HEK293T (cell line): ENCODE measurements around the gene ABCC2.
"Not testable (repeated sequence)": the region's sequence is repeated elsewhere in the genome, so short reads cannot be mapped to it uniquely, and the experiment has no call there.

Experiments
- CTCF ChIA-PET: fragments of 350-600 bp; formaldehyde crosslinking; extraction: SDS; loops from one replicate; lab custom pipeline; 2021; ENCODE audit warnings: antibody characterized with exemption, inconsistent platforms; lab: Yijun Ruan, JAX
- POLR2A ChIA-PET: fragments of 350-600 bp; formaldehyde crosslinking; extraction: SDS; loops from one replicate; lab custom pipeline; 2020; ENCODE audit warnings: antibody characterized with exemption, inconsistent platforms; lab: Yijun Ruan, JAX
- DNase-seq: peaks from one replicate; pipeline ENCODE4 v3.0.0; 2012; ENCODE audit warnings: mixed read lengths; ENCODE audit errors: extremely low spot score
- ARNT ChIP-seq: fragments of 450-650 bp; IDR thresholded peaks from 2 replicates; pipeline ENCODE4 v1.6.1; 2017; ENCODE audit warnings: mild to moderate bottlenecking
- BHLHE40 ChIP-seq: fragments of 450-650 bp; IDR thresholded peaks from 2 replicates; pipeline ENCODE4 v1.6.1; 2016; ENCODE audit warnings: mild to moderate bottlenecking, moderate library complexity, borderline replicate concordance
- CTBP1 ChIP-seq: fragments of 450-650 bp; IDR thresholded peaks from 2 replicates; pipeline ENCODE4 v1.6.1; 2016; ENCODE audit warnings: borderline replicate concordance
- ELF4 ChIP-seq: fragments of 450-650 bp; IDR thresholded peaks from 2 replicates; pipeline ENCODE4 v1.6.1; 2017; ENCODE audit warnings: antibody characterized with exemption
- FOXA1 ChIP-seq: fragments of 450-650 bp; IDR thresholded peaks from 2 replicates; pipeline ENCODE4 v1.6.1; 2016; ENCODE audit warnings: mild to moderate bottlenecking
- FOXK2 ChIP-seq: fragments of 450-650 bp; IDR thresholded peaks from 2 replicates; pipeline ENCODE4 v1.6.1; 2016; ENCODE audit warnings: mild to moderate bottlenecking
- FOXM1 ChIP-seq: fragments of 450-650 bp; IDR thresholded peaks from 2 replicates; pipeline ENCODE4 v1.6.1; 2017; ENCODE audit warnings: mild to moderate bottlenecking, borderline replicate concordance
- HDGF ChIP-seq: fragments of 450-650 bp; IDR thresholded peaks from 2 replicates; pipeline ENCODE4 v1.6.1; 2017; ENCODE audit warnings: antibody characterized with exemption, borderline replicate concordance
- L3MBTL2 ChIP-seq: fragments of 450-650 bp; conservative IDR thresholded peaks from 2 replicates; pipeline ENCODE4 v1.6.1; 2016; ENCODE audit warnings: mild to moderate bottlenecking
- LEF1 ChIP-seq: fragments of 450-650 bp; IDR thresholded peaks from 2 replicates; pipeline ENCODE4 v1.6.1; 2017; ENCODE audit warnings: mild to moderate bottlenecking, borderline replicate concordance
- NFRKB ChIP-seq: fragments of 450-650 bp; IDR thresholded peaks from 2 replicates; pipeline ENCODE4 v1.6.1; 2016; ENCODE audit warnings: mild to moderate bottlenecking, moderate library complexity
- SP1 ChIP-seq: fragments of 450-650 bp; IDR thresholded peaks from 2 replicates; pipeline ENCODE4 v1.6.1; 2017
- SUZ12 ChIP-seq: fragments of 450-650 bp; IDR thresholded peaks from 2 replicates; pipeline ENCODE4 v1.6.1; 2016; ENCODE audit warnings: mild to moderate bottlenecking
- TARDBP ChIP-seq: fragments of 450-650 bp; IDR thresholded peaks from 2 replicates; pipeline ENCODE4 v1.6.1; 2016
- ZNF384 ChIP-seq: fragments of 450-650 bp; IDR thresholded peaks from 2 replicates; pipeline ENCODE4 v1.6.1; 2016
- TF ChIP-seq, protein P1 (sequence below): fragments of 450-650 bp; IDR thresholded peaks from 2 replicates; pipeline ENCODE4 v1.6.1; 2016

The ABCC2 gene

DNA sequence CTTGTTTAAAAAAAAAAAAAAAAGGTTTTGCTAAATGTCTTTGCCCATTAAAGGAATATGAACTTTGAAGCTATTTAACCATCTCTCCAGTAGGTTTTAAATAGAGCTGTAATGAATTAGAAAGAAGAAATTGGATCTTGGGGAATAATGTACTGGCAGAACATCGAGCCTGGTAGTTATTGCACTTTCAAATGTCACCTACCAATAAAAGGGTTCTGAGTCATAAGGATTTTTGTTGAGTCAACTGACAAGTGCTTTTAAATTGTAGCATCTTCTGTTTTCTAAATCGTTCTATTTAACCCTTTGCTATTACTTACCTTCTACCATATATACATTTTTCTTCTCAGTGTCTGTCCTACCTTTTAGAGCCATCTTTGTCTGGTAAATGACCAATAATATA is 39.7 kb upstream of the ABCC2 start:
- ChIA-PET CTCF (interaction anchor here (0.6 to 1.3 kb wide), 4 partner anchors 10 to 88 kb away, joined by 3 to 6 read pairs (median 4); no protein-coding TSS in a partner anchor), POLR2A (interaction anchor here (4.4 kb wide), 1 partner anchor 11 kb away, joined by 23 read pairs; the partner anchor contains the start of genes COX15 and CUTC)
- TF ChIP-seq SP1, result no peak
- no peak for DNase-seq

DNA sequence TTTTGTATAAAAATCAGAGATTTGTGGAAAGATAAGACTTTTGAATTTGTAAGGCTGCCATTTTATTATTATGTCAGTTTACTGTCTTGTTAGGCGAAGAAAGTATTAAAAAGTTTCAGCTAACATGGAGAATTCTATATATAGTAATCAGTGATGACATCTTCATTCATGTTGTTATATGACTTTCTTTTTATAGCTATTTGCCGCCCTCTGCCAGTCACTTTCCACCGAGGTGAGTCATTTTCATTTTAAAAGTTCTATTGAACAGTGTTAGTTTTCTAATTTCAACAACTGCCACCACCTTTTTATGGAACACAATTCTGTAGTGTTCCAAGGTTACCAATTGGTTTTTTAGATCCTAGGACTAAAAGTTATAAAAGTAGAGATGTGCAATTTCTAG is 38.6 kb upstream of the ABCC2 start:
- CTCF ChIA-PET, result interaction anchor here (1.3 kb wide), 1 partner anchor 11 kb away, joined by 4 read pairs; no protein-coding TSS in a partner anchor
- TF ChIP-seq HDGF (no peak), NFRKB (no peak), BHLHE40 (no peak), FOXK2 (no peak), LEF1 (no peak), CTBP1 (no peak), FOXA1 (no peak), ZNF384 (no peak), ARNT (no peak), L3MBTL2 (no peak), SP1 (no peak), TARDBP (no peak), FOXM1 (no peak), ELF4 (no peak), SUZ12 (no peak)
- TF ChIP-seq, protein P1, sequence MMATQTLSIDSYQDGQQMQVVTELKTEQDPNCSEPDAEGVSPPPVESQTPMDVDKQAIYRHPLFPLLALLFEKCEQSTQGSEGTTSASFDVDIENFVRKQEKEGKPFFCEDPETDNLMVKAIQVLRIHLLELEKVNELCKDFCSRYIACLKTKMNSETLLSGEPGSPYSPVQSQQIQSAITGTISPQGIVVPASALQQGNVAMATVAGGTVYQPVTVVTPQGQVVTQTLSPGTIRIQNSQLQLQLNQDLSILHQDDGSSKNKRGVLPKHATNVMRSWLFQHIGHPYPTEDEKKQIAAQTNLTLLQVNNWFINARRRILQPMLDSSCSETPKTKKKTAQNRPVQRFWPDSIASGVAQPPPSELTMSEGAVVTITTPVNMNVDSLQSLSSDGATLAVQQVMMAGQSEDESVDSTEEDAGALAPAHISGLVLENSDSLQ, result no peak
- POLR2A ChIA-PET, result interaction anchor here (4.4 kb wide), 1 partner anchor 12 kb away, joined by 23 read pairs; the partner anchor contains the start of genes COX15 and CUTC
- no peak for DNase-seq

DNA sequence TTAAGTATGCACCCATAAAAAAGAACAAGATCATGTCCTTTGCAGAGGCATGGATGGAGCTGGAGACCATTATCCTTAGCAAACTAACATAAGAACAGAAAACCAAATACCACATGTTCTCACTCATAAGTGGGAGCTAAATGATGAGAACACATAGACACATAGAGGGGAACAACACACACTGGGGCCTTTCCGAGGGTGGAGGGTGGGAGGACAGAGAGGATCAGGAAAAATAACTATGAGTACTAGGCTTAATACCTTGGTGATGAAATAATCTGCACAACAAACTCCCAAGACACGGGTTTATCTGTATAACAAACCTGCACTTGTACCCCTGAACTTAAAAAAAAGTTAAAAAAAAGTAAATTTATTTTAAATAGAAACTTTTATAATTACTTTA is 36.3 kb upstream of the ABCC2 start:
- CTCF ChIA-PET, DNase-seq, POLR2A ChIA-PET: not testable (repeated sequence)

DNA sequence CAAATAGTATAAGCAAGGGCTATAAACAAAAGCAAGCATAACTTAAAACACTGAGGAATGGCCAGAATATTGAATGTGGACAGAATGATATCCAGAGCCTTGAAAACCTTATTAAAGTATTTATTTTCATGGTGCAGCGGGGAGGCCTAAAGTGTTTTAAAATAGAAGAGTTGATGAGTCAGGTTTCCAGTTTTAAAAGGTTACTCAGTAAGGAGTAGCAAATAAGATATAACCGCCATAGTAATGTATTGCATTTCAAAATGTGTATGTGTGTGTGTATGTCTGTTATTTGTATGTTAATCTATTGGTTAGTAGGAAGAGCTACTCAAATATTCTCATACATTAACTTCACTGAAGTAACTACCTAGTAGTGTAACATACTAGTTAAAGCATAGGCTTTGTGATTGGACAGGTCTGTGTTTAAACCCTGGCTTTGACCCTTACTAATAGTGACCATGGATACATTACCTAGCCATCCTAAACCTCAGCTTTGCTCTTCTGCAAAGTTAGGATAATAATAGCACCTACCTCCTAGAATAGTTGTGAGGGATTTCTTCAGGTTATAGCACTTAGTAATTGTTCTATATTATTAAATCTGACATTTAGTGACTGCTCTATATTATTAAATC is 33.5 kb upstream of the ABCC2 start:
- POLR2A ChIA-PET, result interaction anchor here (1.2 kb wide), 1 partner anchor 16 kb away, joined by 4 read pairs; the partner anchor contains the start of genes COX15 and CUTC
- TF ChIP-seq FOXA1, result no peak
- no peak for TF ChIP-seq FOXM1
- TF ChIP-seq HDGF, result no peak
- no peak for TF ChIP-seq NFRKB
- CTCF ChIA-PET, result no interaction called here
- DNase-seq, result no peak

DNA sequence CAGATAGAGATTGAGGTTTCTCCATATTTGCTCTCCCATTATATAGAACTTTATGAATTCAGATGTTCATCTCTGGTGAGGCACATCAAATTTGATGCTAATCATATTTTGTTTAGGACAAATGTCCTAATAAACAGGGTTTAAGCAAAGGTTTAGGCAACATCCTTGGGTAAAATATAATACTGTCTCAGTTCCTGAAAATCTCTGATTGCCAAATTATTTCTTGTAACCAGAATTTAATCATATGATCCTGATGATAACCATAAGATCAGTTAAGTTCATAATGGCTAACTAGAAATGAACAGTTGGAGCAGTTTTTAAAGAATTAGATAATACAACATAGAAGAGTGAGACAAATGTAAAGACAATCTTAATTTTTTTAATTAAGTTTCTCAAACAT is 31.8 kb upstream of the ABCC2 start:
- ChIA-PET CTCF (interaction anchor here (0.6 kb wide), 1 partner anchor 198 kb away, joined by 4 read pairs; no protein-coding TSS in a partner anchor), POLR2A (no interaction called here)
- no peak for DNase-seq
- TF ChIP-seq, protein P1, result no peak
- TF ChIP-seq ELF4 (no peak), L3MBTL2 (no peak), SP1 (no peak), TARDBP (no peak), LEF1 (no peak), SUZ12 (no peak), ARNT (no peak), BHLHE40 (no peak), ZNF384 (no peak), FOXA1 (no peak)

DNA sequence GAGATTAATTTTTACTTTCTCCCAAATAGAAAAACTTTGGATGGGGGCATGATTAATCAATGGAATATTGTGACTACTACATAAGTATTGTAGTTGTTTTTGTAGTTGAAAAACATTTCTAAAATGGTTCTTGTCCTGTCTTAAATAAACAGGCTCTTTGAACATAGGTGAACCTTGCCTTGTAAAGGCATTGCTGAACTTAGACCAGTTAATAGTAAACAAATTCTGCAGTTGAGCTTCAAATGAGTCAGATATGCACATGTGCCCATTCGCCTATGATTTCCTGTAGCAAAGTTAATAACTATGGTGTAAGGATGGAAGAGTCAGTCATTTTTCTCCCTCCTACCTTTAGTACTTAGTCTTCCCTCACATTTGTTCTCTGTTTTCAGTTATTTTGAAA is 27.8 kb upstream of the ABCC2 start:
- ChIA-PET CTCF (no interaction called here), POLR2A (no interaction called here)
- TF ChIP-seq FOXK2 (no peak), HDGF (no peak), FOXM1 (no peak), FOXA1 (no peak), LEF1 (no peak), ARNT (no peak), L3MBTL2 (no peak)

DNA sequence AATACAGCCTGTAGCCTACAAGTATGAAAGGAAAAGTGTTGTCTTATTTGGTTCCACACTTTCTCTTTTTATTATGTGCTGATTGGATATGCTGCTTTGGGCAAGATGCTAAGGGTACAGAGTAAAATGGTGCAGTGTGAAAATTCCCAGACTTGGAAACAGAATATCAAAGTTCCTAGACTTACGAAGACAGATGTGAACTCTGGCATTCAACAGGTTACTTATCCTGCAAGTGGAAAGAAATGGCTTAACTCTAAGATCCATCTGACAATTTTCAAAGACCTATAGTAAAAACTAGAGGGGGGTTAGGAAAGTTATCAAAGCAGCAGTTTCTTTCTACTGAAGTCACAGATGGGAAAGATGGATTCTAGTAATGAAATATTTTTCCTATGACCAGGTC is 26.3 kb upstream of the ABCC2 start:
- ChIA-PET CTCF (no interaction called here), POLR2A (no interaction called here)
- DNase-seq, result no peak
- TF ChIP-seq L3MBTL2 (no peak), ZNF384 (no peak), TARDBP (no peak), SP1 (no peak), LEF1 (no peak), FOXA1 (no peak), FOXK2 (no peak)

More for the DNA sequence above, 27.8 kb upstream of the ABCC2 start:
- no peak for DNase-seq
